ENCODE data around the gene LRP8.
A peak's percentile ranks its signal among the peaks of the same experiment; 100 is the strongest.

The LRP8 gene

DNA sequence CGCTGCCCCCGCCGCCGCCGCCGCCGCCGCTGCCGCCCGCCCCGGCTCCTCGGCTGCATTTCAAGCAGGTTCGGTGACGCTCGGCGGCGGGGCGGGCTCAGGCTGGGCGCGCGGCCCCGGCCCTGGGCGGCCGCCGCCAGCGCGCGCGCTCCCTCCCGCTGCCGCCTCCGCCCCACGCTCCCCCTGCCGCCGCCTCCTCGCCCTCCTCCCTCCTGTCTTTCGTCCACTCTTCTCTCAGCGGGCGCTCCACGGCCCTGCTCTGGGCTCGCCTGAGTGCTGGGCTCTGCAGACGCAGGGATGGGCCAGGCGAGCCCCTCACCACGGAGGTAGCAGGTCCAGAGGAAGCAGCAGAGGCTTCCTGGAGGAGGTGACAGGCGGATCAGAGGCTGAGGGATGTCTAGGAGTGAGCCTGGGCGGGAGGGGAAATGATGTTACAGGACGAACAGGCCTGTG, at the start of gene LRP8:
Gene LRP8, minus strand, starts transcription at position 62 of the 453 bp plus-strand sequence. CDS start 158 bp downstream, outside the sequence.
- peak; percentile 86 for DNase-seq

DNA sequence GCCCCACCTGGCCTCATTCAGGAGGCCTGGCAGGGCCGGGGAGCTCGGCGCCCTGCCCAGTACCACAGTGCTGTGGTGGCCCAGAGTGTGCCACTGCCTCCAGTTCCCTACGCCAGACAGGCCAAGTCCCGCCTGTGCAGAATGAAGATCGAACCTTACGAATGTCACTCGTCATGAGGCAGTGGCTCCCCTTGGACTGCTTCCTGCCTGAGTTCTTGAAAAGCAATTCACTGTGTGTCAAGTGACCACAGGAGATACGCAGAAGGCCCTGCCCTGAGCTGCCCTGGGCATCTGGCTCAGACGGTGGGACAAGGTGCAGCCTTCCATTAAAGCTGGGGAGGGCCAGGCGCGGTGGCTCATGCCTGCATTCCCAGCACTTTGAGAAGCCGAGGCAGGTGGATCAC, 49.6 kb upstream of the LRP8 start:
- DNase-seq = no peak

GRCh38 chr1:53376742-53377437, 49.0 kb upstream of the LRP8 start:
- no peak for DNase-seq

DNA sequence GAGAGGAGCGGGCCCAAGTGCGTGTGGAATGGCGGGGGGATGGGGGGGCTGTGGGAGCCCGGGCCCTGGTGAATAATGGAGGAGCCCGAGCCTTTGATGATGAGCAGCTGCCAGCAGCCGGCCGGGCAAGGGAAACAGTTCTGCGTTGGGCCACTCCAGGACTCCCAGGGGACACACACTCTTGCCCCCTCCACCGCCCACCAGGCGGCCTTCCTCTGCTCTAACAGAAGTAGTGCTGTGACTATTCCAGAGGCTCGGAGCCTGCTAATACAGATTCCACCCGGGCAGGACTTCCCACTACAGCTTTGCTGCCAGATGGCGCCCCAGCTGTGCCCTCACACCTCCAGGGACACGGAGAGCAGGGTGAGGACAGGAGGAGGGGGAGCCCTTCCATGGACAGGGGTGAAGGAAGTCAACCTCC, 48.2 kb upstream of the LRP8 start:
- no peak for DNase-seq

- DNase-seq = no peak
These were observed 47.6 kb upstream of the LRP8 start for GRCh38 chr1:53375440-53375839.

DNA sequence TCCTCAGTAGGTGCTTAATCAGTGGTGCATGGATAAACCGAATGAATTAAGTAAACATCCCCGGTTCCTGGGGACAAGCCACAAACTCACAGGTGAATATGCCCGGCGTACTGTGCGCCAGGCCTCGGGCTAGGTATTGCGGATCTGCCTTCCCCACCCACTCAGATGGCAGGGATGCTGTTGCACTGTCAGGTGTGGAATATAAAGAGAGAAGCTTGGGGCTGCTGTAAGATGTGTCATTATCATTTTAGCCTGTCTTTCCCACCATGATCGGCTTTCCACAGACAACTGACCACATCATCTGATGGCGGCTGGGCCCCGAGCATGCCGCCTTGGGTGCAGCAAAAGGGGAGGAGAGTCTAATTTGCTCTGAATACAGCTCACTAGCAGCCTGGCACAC, 45.4 kb upstream of the LRP8 start:
- DNase-seq = no peak

GRCh38 chr1:53372501-53372951, 44.7 kb upstream of the LRP8 start:
- no peak for DNase-seq

GRCh38 chr1:53371851-53372250, 44.0 kb upstream of the LRP8 start:
- DNase-seq = no peak

- no peak for DNase-seq
These were observed 43.3 kb upstream of the LRP8 start for GRCh38 chr1:53371121-53371666.

DNA sequence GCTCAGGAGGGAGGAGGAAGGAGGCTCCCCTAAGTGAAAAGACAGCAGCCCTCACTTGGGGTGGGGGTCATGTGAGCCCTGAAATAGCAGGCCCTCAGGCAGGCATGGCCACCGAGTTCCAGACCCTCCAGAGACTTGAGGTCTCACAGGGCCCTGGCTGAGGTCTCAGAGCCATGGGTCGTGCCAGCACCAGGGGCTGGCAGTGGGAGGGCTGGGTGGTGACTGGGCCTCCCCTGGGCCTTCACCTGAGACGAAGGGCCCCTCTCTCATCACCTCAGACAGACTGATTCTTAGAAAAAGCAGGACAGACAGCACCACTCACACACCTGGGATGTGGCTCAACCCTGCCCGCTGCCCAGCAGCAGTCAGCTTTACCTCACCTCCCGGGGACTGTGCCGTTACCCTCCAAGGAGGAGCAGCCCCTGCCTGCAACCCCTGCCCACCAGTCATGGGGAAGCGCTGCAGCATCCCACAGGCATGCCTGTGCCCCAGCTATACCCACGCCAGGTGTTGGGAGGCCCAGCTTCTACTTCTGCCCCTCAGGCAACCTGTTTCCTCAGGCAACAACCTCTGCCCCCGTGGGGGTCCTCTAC, 42.6 kb upstream of the LRP8 start:
- no peak for DNase-seq

DNA sequence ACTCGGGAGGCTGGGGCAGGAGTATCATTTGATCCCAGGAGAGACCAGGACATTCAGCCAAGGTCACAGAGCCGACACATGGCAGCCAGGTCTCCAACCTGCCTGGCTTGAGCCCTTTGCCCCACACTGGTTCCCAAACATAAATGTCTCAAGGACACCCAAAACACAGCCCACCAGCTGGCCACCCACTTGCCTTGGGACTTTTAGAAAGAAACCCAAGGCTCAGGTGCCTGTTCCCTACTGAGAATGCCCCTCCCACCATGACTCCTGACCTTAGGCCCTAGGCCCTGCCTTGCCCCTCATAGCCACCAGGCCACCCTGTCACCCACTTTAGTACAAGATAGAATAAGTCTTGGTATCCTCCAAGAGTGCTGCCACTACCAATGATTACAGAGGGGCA, 41.9 kb upstream of the LRP8 start:
- DNase-seq = no peak

DNA sequence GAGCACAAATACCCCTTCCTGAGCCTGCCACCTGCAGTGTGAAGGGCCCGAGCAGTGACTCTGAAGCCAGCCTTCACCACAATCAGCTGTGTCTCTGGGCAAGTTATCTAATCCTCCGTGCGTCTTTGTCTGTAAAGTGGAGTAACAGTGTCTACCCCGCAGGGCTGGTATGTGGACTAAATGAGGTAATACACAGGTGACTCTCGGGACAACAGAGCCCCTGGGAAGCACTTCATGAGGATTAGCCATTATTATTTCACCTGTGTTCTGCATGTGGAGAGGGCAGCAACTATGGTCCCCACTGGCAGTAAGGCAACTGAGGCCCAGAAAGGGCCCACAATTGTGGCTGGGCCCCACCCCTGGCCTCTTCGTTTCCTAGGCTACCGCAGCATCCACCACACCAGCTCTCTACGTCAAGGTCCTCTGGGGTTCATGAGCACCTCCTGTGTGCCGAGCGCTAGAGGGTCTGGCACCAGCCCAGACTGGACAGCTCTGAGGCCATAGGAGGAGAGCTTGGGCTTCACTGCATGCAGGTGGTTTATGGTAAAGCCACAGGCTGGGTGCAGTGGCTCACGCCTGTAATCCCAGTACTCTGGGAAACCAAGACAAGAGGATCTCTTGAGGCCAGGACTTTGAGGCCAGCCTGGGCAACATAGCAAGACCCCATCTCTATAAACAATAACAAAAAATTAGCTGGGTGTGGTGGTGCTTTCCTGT, 41.3 kb upstream of the LRP8 start:
- no peak for DNase-seq

- DNase-seq = no peak
These were observed 40.6 kb upstream of the LRP8 start for GRCh38 chr1:53368314-53369033.

DNA sequence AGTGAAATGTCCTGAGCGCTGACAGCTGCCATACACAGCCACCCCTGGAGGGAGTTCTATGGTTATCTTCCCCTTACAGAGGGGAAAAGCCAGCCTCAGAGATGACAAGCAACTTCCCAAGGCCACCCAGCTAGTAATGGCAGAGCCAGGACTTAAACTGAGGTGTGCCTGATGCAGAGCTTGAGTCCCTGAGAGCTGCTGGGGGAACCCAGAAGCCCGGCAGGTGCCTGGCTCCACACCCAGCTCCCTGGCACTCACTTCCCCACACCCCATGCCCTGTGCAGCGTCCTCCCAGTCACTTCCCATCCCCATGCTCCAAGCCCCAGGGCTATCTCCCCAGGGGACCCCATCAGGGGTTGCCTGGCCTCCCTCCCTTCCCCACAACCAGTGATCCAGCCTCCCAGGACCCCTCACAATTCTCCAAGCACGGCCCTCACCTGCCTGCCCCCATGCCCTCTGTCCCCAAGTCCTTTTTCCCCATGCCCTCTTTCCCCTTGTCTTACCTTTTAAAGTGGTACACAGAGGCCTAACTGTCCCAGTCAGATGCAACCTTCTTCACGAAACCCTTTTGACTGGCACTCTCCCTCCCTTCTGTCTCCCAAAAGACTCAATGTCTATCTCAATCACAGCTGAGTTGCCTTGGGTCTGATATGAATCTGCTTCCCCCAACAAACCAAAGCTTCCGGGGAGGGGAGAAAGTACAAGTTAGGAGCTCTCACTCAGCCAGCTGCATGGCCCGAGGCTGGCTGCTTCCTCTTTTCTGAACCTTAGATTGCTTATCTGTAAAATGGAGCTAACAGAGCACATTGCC, 39.8 kb upstream of the LRP8 start:
- no peak for DNase-seq

DNA sequence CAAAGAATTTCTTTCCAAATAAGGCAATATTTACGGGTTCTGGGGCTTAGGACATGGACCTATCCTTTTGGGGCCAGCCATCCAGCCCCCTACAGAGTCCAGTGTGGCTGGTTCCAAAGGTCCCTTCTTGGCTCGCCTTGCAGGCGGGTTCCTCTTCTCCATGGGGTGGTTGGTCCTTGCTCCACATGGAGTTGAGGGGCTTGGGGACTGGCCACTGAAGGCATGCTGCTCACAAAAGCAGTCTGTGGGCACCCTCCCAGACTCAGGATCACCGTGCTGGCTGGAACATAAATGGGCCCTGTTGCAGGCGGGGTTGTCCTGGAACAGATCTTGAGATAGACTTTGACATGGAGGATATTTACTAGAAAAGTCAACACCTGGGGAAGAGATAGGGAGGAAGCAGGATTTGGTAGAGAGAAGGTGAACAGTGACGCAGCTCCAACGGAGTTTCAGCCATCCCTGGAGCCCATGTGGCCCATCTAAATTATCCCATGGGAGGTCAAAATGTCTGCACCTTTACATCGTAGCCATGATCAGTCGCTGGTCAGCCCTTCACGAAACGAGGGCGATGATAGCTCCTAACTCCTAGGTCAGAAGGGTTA, 39.1 kb upstream of the LRP8 start:
- no peak for DNase-seq

GRCh38 chr1:53365437-53366063, 37.7 kb upstream of the LRP8 start:
- no peak for DNase-seq

DNA sequence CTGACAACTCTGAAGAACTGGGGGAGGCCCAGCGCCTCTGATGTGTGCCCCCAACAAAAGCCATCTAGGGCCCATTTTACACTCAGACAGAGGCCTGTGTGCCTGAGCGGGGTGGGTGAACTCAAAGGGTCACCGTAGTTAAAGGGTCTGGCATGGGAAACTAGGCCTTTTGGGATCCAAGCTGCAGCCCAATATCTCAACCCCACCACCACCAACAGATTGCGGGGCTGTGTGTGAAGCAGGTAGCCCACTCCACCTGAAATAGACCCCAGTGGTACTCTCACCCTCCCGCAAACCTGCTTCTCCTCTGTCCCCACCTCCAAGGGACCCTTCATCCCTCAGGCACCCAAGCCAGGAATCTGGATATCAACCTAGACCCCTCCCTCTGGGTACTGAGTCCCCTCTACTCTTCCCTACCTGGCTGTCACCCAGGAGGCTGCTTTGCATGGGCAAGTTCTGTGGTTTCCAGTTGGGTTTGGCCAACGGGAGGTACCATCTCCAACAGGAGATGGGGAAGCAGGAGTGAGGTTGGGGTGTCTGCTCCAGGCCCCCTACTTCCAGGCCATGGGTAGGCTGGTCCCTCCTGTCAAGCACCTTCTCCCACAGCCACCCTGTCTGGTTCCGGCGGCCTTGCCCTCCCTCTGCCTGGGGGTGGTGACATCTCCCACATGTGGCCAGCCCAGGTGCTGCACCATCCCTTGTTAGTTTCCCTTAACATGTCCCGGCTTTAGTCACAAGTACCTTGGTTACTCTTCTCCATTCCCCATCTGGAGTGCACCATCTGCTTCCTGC, 35.2 kb upstream of the LRP8 start:
- DNase-seq = no peak

DNA sequence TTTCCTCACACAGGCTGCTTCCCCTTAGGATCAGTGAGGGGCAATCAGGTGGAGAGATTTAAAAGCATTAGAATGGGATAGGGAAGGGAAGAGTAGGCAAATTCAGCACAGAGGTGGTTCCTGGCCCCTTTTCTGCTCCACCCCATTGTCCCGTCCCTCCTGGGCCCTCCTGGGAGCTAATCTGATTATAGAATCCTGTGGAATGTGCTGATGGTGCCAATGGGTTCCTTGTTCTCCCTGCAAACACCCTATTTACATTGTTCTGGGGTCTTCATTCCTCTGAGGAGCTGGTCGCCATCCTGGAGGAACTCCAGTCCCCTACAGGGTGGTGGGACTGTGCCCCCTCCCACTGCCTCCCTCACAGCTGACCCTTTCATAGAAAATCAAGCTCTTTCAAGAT, 34.4 kb upstream of the LRP8 start:
- no peak for DNase-seq

DNA sequence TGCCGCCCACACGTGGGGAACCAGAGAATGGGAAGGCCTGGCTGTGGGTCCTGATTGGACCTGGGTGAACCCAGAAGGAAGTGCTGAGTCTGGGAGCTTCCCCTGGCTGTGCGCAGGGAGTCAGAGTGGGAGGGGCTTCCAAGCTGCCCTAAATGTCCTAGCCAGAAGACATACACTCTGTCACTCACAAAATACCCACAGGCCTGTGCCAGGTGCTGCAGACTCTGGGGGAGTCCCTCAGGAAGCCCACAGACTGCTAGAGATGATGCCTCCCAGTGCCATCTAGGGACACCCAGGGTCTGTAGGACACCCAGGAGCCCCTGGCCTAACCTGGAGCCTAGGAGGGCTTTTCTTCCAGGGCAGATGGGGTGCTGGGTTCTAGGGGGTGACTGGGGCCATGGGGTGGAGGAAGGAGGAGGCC, 33.7 kb upstream of the LRP8 start:
- no peak for DNase-seq

- DNase-seq = no peak
These were observed 32.0 kb upstream of the LRP8 start for GRCh38 chr1:53359934-53360276.
